H9 (cell line): ENCODE measurements around the gene MPZL1. TPM values are rescaled to one million over a fixed set of nuclear protein-coding genes. Genes with fewer than 3 reads are reported as not detected.

Source experiments
- DNase-seq: peaks from one replicate; pipeline ENCODE4 v3.0.0-alpha.2; 2017
- H2AFZ ChIP-seq: one replicate; pipeline ENCODE4 v1.6.1; 2013; ENCODE audit warnings: mild to moderate bottlenecking, low read length, control low read depth, moderate library complexity
- H2AK5ac ChIP-seq: 2 replicates; pipeline ENCODE4 v1.6.1; 2013; ENCODE audit warnings: low read length, control low read depth, mixed read lengths; ENCODE audit not compliant: insufficient read length
- H2BK120ac ChIP-seq: one replicate; pipeline ENCODE4 v1.6.1; 2013; ENCODE audit warnings: low read depth, mild to moderate bottlenecking, low read length, control low read depth, inconsistent platforms; ENCODE audit not compliant: poor library complexity, severe bottlenecking
- H2BK12ac ChIP-seq: 2 replicates; pipeline ENCODE4 v1.6.1; 2013; ENCODE audit warnings: low read length, control low read depth, mixed read lengths, low read depth; ENCODE audit not compliant: insufficient read length
- H2BK15ac ChIP-seq: 2 replicates; pipeline ENCODE4 v1.6.1; 2013; ENCODE audit warnings: low read depth, low read length, control low read depth
- H2BK20ac ChIP-seq: one replicate; pipeline ENCODE4 v1.6.1; 2013; ENCODE audit warnings: low read depth, mild to moderate bottlenecking, low read length, control low read depth, inconsistent platforms; ENCODE audit not compliant: poor library complexity, severe bottlenecking
- H2BK5ac ChIP-seq: 2 replicates; pipeline ENCODE4 v1.6.1; 2013; ENCODE audit warnings: low read length, control low read depth, mixed read lengths; ENCODE audit not compliant: insufficient read length
- H3K14ac ChIP-seq: 2 replicates; pipeline ENCODE4 v1.6.1; 2013; ENCODE audit warnings: low read length, control low read depth; ENCODE audit not compliant: insufficient read depth
- H3K18ac ChIP-seq: 2 replicates; pipeline ENCODE4 v1.6.1; 2013; ENCODE audit warnings: low read depth, mild to moderate bottlenecking, mixed read lengths, low read length, control low read depth; ENCODE audit not compliant: insufficient read length
- H3K23ac ChIP-seq: 2 replicates; pipeline ENCODE4 v1.6.1; 2013; ENCODE audit warnings: low read length, control low read depth, mixed read lengths, low read depth; ENCODE audit not compliant: insufficient read length
- H3K23me2 ChIP-seq: 2 replicates; pipeline ENCODE4 v1.6.1; 2013; ENCODE audit warnings: low read depth, mild to moderate bottlenecking, mixed read lengths, low read length, control low read depth; ENCODE audit not compliant: insufficient read length, poor library complexity, severe bottlenecking
- H3K27ac ChIP-seq: 2 replicates; pipeline ENCODE4 v1.5.1; 2013; ENCODE audit warnings: low read length, control low read depth, mixed read lengths, low read depth; ENCODE audit not compliant: insufficient read length
- H3K27me3 ChIP-seq: 2 replicates; pipeline ENCODE4 v1.6.1; 2013; ENCODE audit warnings: low read length, control low read depth, inconsistent platforms; ENCODE audit not compliant: insufficient read depth
- H3K4ac ChIP-seq: 2 replicates; pipeline ENCODE4 v1.6.1; 2013; ENCODE audit warnings: low read depth, mild to moderate bottlenecking, control low read depth, inconsistent platforms, low read length, moderate library complexity
- H3K4me1 ChIP-seq: 2 replicates; pipeline ENCODE4 v1.6.1; 2013; ENCODE audit warnings: low read length, control low read depth, inconsistent platforms; ENCODE audit not compliant: insufficient read depth
- H3K4me2 ChIP-seq: 2 replicates; pipeline ENCODE4 v1.6.1; 2013; ENCODE audit warnings: low read length, control low read depth, mixed read lengths; ENCODE audit not compliant: insufficient read length, insufficient read depth
- H3K56ac ChIP-seq: 2 replicates; pipeline ENCODE4 v1.6.1; 2013; ENCODE audit warnings: low read depth, mild to moderate bottlenecking, mixed read lengths, low read length, control low read depth; ENCODE audit not compliant: insufficient read length
- H3K79me1 ChIP-seq: 2 replicates; pipeline ENCODE4 v1.6.1; 2013; ENCODE audit warnings: low read depth, mild to moderate bottlenecking, moderate library complexity, low read length, control low read depth, inconsistent platforms; ENCODE audit not compliant: insufficient read depth, poor library complexity, severe bottlenecking
- H3K79me2 ChIP-seq: 2 replicates; pipeline ENCODE4 v1.6.1; 2013; ENCODE audit warnings: low read length, control low read depth, inconsistent platforms; ENCODE audit not compliant: insufficient read depth
- H3K9ac ChIP-seq: 2 replicates; pipeline ENCODE4 v1.6.1; 2013; ENCODE audit warnings: low read length, control low read depth, mixed read lengths; ENCODE audit not compliant: insufficient read length; ENCODE audit errors: extremely low read depth
- H3K9me3 ChIP-seq: one replicate; pipeline ENCODE4 v1.6.1; 2013; ENCODE audit warnings: low read depth, low read length, inconsistent platforms; ENCODE audit not compliant: control insufficient read depth
- H3T11ph ChIP-seq: one replicate; pipeline ENCODE4 v1.6.1; 2013; ENCODE audit warnings: mild to moderate bottlenecking, low read length, control low read depth, inconsistent platforms
- H4K20me1 ChIP-seq: one replicate; pipeline ENCODE4 v1.6.1; 2013; ENCODE audit not compliant: control insufficient read depth, insufficient read length, insufficient read depth
- H4K5ac ChIP-seq: 2 replicates; pipeline ENCODE4 v1.6.1; 2013; ENCODE audit warnings: low read depth, mild to moderate bottlenecking, mixed read lengths, low read length, control low read depth; ENCODE audit not compliant: insufficient read length
- H4K8ac ChIP-seq: replicated peaks from 2 replicates; pipeline ENCODE4 v1.6.1; 2013; ENCODE audit warnings: low read length, control low read depth, mixed read lengths, low read depth; ENCODE audit not compliant: insufficient read length
- H4K91ac ChIP-seq: 2 replicates; pipeline ENCODE4 v1.6.1; 2013; ENCODE audit warnings: low read depth, mild to moderate bottlenecking, moderate library complexity, mixed read lengths, low read length, control low read depth; ENCODE audit not compliant: insufficient read length
- H3K27ac Mint-ChIP-seq, 3 experiments: 2 replicates in 2 of 3; 3 replicates in 1 of 3; pipeline ENCODE4 v1.8.0; 2020 to 2021; ENCODE audit warnings: mixed read lengths in 3 of 3, mild to moderate bottlenecking in 1 of 3, moderate library complexity in 1 of 3
- H3K27me3 Mint-ChIP-seq: 2 replicates; pipeline ENCODE4 v1.8.0; 2021; ENCODE audit warnings: low read depth, mild to moderate bottlenecking, moderate library complexity, mixed read lengths
- H3K36me3 Mint-ChIP-seq, 3 experiments: 2 replicates in 2 of 3; 3 replicates in 1 of 3; pipeline ENCODE4 v1.8.0; 2020 to 2021; ENCODE audit warnings: low read depth in 3 of 3, mixed read lengths in 3 of 3; ENCODE audit not compliant: insufficient read depth in 1 of 3
- H3K4me1 Mint-ChIP-seq, 2 experiments: 2 replicates each; pipeline ENCODE4 v1.8.0; 2020; ENCODE audit warnings: mixed read lengths in 2 of 2
- H3K4me3 Mint-ChIP-seq, 2 experiments: 2 replicates in 1 of 2; 3 replicates in 1 of 2; pipeline ENCODE4 v1.8.0; 2020 to 2021; ENCODE audit warnings: mild to moderate bottlenecking in 2 of 2, mixed read lengths in 2 of 2, moderate library complexity in 1 of 2
- H3K9me3 Mint-ChIP-seq, 2 experiments: 2 replicates in 1 of 2; 3 replicates in 1 of 2; pipeline ENCODE4 v1.8.0; 2020; ENCODE audit warnings: mild to moderate bottlenecking in 2 of 2, mixed read lengths in 2 of 2, moderate library complexity in 1 of 2
- CTCF ChIP-seq: fragments of 200-600 bp; sonication (generic); conservative IDR thresholded peaks from 3 replicates; pipeline ENCODE4 v1.8.0; 2021; ENCODE audit warnings: antibody characterized with exemption, mild to moderate bottlenecking
- WGBS: extraction: QIAGEN DNeasy Blood & Tissue Kit; methylation state at CpG from one replicate; pipeline ENCODE4 v1.1.7; 2013; ENCODE audit warnings: missing lambda C conversion rate, low lambda C conversion rate, mixed read lengths; ENCODE audit not compliant: insufficient read length; ENCODE audit errors: extremely low coverage; 5-methylcytosine and 5-hydroxymethylcytosine counted together
- total RNA-seq: library from RNA; stranded (reverse); gene quantifications from 2 replicates; pipeline ENCODE4 v1.2.1, GENCODE V29; 2021

MPZL1 gene
- total RNA-seq, 1 experiment from 2014 or later = 60.7 TPM

GRCh38 chr1:167770127-167770526 lies 48.3 kb downstream of the MPZL1 start:
- no peak for DNase-seq
- no peak overlapping the region for H2BK15ac ChIP-seq
- H2AK5ac ChIP-seq = no peak overlapping the region
- no peak overlapping the region for H2BK20ac ChIP-seq
- no peak overlapping the region for H4K8ac ChIP-seq
- no peak overlapping the region for H2AFZ ChIP-seq
- Mint-ChIP-seq H3K4me3 (no peak overlapping the region), H3K27me3 (peaks cover 62% of the 10 kb centered on the region), H3K4me1 (peaks cover 8 to 17% of the 10 kb centered on the region in 2 experiments), H3K9me3 (peaks cover 1 to 7% of the 10 kb centered on the region in 2 experiments; a peak in 3 of 5 replicates), H3K27ac (no peak overlapping the region), H3K36me3 (peaks cover 51 to 76% (median 66%) of the 10 kb centered on the region in 3 experiments)
- no CpG with 5 or more reads among the region's 3 CpGs for WGBS
- H3K4me1 ChIP-seq = no peaks in the 10 kb centered on the region
- no peak overlapping the region for H2BK12ac ChIP-seq
- H3K4ac ChIP-seq = no peak overlapping the region
- H3K9ac ChIP-seq = no peak overlapping the region
- no peak overlapping the region for H3K14ac ChIP-seq
- H2BK120ac ChIP-seq = no peak overlapping the region
- TF ChIP-seq CTCF = no peak
- no peak overlapping the region for H2BK5ac ChIP-seq
- no peak overlapping the region for H3T11ph ChIP-seq
- no peak overlapping the region for H3K56ac ChIP-seq
- no peaks in the 10 kb centered on the region for H3K23me2 ChIP-seq
- H3K79me2 ChIP-seq = no peaks in the 10 kb centered on the region
- H4K5ac ChIP-seq = no peak overlapping the region
- H3K9me3 ChIP-seq = no peaks in the 10 kb centered on the region
- no peak overlapping the region for H3K4me2 ChIP-seq
- no peaks in the 10 kb centered on the region; the same call in 1 of the 2 replicates for H3K27me3 ChIP-seq
- no peaks in the 10 kb centered on the region for H3K79me1 ChIP-seq
- H3K18ac ChIP-seq = no peak overlapping the region
- H4K91ac ChIP-seq = no peak overlapping the region
- H4K20me1 ChIP-seq = no peaks in the 10 kb centered on the region
- H3K23ac ChIP-seq = no peak overlapping the region
- no peak overlapping the region for H3K27ac ChIP-seq
